PC-3 (cell line): ENCODE data around the gene ZFYVE28. TPM values are rescaled to one million over a fixed set of nuclear protein-coding genes. Genes with fewer than 3 reads are reported as not detected.

ENCODE experiments used
- ATAC-seq: fragments of 200-7000 bp; cut with Tn5 transposase; 2 replicates; pipeline ENCODE4 v1.9.1; 2020; ENCODE audit warnings: mild to moderate bottlenecking, moderate library complexity
- BruUV-seq: library from RNA; stranded (reverse); fragments of 400-500 nt; replicated peaks from 2 replicates; lab custom pipeline; 2021; lab: Mats Ljungman, UMichigan
- CTCF ChIA-PET: fragments of 300-600 bp; sonication (Branson Sonifier 250); formaldehyde crosslinking; loops from one replicate; lab custom pipeline; 2022; ENCODE audit warnings: antibody characterized with exemption; lab: Charles Lee
- POLR2A ChIA-PET: fragments of 300-600 bp; sonication (Branson Sonifier 250); formaldehyde crosslinking; loops from one replicate; lab custom pipeline; 2022; ENCODE audit warnings: antibody characterized with exemption; ENCODE audit not compliant: unreplicated experiment; lab: Charles Lee
- DNase-seq: peaks from one replicate; pipeline ENCODE4 v3.0.0-alpha.2; 2015
- H2AFZ ChIP-seq: fragments of 300-600 bp; sonication (generic); 2 replicates; pipeline ENCODE4 v1.6.0; 2016; ENCODE audit warnings: antibody characterized with exemption, low read length
- H3F3A ChIP-seq: fragments of 300-600 bp; sonication (generic); one replicate; pipeline ENCODE4 v1.6.0; 2017; ENCODE audit warnings: antibody characterized with exemption, low read length, control low read depth, mild to moderate bottlenecking; ENCODE audit not compliant: unreplicated experiment
- H3K27ac ChIP-seq: fragments of 300-600 bp; sonication (generic); 2 replicates; pipeline ENCODE4 v1.5.1; 2016; ENCODE audit warnings: mild to moderate bottlenecking, low read length
- H3K27me3 ChIP-seq: fragments of 300-600 bp; sonication (generic); 2 replicates; pipeline ENCODE4 v1.6.1; 2016; ENCODE audit warnings: low read length, mixed read lengths
- H3K36me3 ChIP-seq: fragments of 300-600 bp; sonication (generic); 2 replicates; pipeline ENCODE4 v1.6.1; 2016; ENCODE audit warnings: low read depth, mixed run types, low read length, mixed read lengths
- H3K4me1 ChIP-seq: fragments of 300-600 bp; sonication (generic); 2 replicates; pipeline ENCODE4 v1.5.1; 2016; ENCODE audit warnings: low read length; ENCODE audit not compliant: insufficient read depth
- H3K4me2 ChIP-seq: fragments of 300-600 bp; sonication (generic); 2 replicates; pipeline ENCODE4 v1.6.0; 2016; ENCODE audit warnings: low read length
- H3K4me3 ChIP-seq: fragments of 300-600 bp; sonication (generic); 2 replicates; pipeline ENCODE4 v1.5.1; 2016; ENCODE audit warnings: mild to moderate bottlenecking, low read length, mixed read lengths
- H3K79me2 ChIP-seq: fragments of 300-600 bp; sonication (generic); 2 replicates; pipeline ENCODE4 v1.6.1; 2017; ENCODE audit warnings: low read length, mixed read lengths
- H3K9ac ChIP-seq: fragments of 300-600 bp; sonication (generic); 2 replicates; pipeline ENCODE4 v1.6.0; 2016; ENCODE audit warnings: mild to moderate bottlenecking, low read length
- H3K9me2 ChIP-seq: fragments of 300-600 bp; sonication (generic); replicated peaks from 2 replicates; pipeline ENCODE4 v1.6.1; 2016; ENCODE audit warnings: mixed run types, low read length, mixed read lengths
- H3K9me3 ChIP-seq: fragments of 300-600 bp; sonication (generic); 2 replicates; pipeline ENCODE4 v1.6.1; 2016; ENCODE audit warnings: low read length, mixed read lengths
- H4K20me1 ChIP-seq: fragments of 300-600 bp; sonication (generic); 2 replicates; pipeline ENCODE4 v1.6.1; 2016; ENCODE audit warnings: low read length, mixed read lengths
- CTCF ChIP-seq: fragments of 300-600 bp; sonication (generic); conservative IDR thresholded peaks from 2 replicates; pipeline ENCODE4 v1.5.1; 2017; ENCODE audit warnings: antibody characterized with exemption, low read depth, mild to moderate bottlenecking, low read length
- EZH2 ChIP-seq: fragments of 300-600 bp; sonication (generic); IDR thresholded peaks from one replicate; pipeline ENCODE4 v1.6.1; 2017; ENCODE audit warnings: antibody characterized with exemption, mild to moderate bottlenecking, low read length; ENCODE audit not compliant: unreplicated experiment
- EZH2phosphoT487 ChIP-seq: fragments of 300-600 bp; sonication (generic); IDR thresholded peaks from 2 replicates; pipeline ENCODE4 v1.6.1; 2018; ENCODE audit warnings: mild to moderate bottlenecking, antibody characterized with exemption, low read length, borderline replicate concordance
- intact Hi-C: fragments of 100-400 bp; cut with micrococcal nuclease; formaldehyde crosslinking; loops from 2 replicates; pipeline ENCODE4 v1.9.0; 2023
- total RNA-seq: library from RNA; depleted of rRNA; stranded (reverse); fragments of >200 nt; gene quantifications from 2 replicates; pipeline ENCODE4 v1.2.3, GENCODE V29; 2014

The ZFYVE28 gene
- total RNA-seq, 1 experiment from 2014 or later = 8.0 TPM

- POLR2A ChIA-PET = no interaction called here
- Histone ChIP-seq H3K9ac (no peak overlapping the region), H3K4me2 (no peak overlapping the region), H3K4me1 (no peaks in the 10 kb centered on the region), H3K36me3 (no peaks in the 10 kb centered on the region), H2AFZ (no peak overlapping the region), H4K20me1 (no peaks in the 10 kb centered on the region), H3K9me3 (no peaks in the 10 kb centered on the region), H3K27ac (no peak overlapping the region), H3K79me2 (no peaks in the 10 kb centered on the region), H3F3A (no peaks in the 10 kb centered on the region), H3K9me2 (no peaks in the 10 kb centered on the region), H3K4me3 (no peak overlapping the region), H3K27me3 (no peaks in the 10 kb centered on the region)
- no TSS peak for BruUV-seq
- CTCF ChIA-PET = no interaction called here
- ATAC-seq (no peak), DNase-seq (no peak)
- TF ChIP-seq EZH2phosphoT487 = no peak
- no peak for TF ChIP-seq CTCF
- TF ChIP-seq EZH2 = no peak
- intact Hi-C loops = no loop called here
Measured at GRCh38 chr4:2353222-2354107, 65.0 kb downstream of the ZFYVE28 start.

GRCh38 chr4:2352729-2353221 is 65.7 kb downstream of the ZFYVE28 start:
- Histone ChIP-seq H3K4me3 (no peak overlapping the region), H3K9me2 (no peaks in the 10 kb centered on the region), H4K20me1 (no peaks in the 10 kb centered on the region), H3K9me3 (no peaks in the 10 kb centered on the region), H3K9ac (no peak overlapping the region), H3K4me2 (no peak overlapping the region), H2AFZ (no peak overlapping the region), H3K27ac (no peak overlapping the region), H3K27me3 (no peaks in the 10 kb centered on the region), H3K36me3 (no peaks in the 10 kb centered on the region), H3K79me2 (no peaks in the 10 kb centered on the region), H3K4me1 (no peaks in the 10 kb centered on the region), H3F3A (no peaks in the 10 kb centered on the region)
- ChIA-PET POLR2A (no interaction called here), CTCF (no interaction called here)
- ATAC-seq (no peak), DNase-seq (no peak)
- BruUV-seq = no TSS peak
- intact Hi-C loops = no loop called here
- TF ChIP-seq CTCF = no peak
- TF ChIP-seq EZH2phosphoT487 = no peak
- no peak for TF ChIP-seq EZH2

- Histone ChIP-seq H3K79me2 (no peaks in the 10 kb centered on the region), H4K20me1 (no peaks in the 10 kb centered on the region), H2AFZ (no peak overlapping the region), H3F3A (no peaks in the 10 kb centered on the region), H3K27me3 (no peaks in the 10 kb centered on the region), H3K4me3 (no peak overlapping the region), H3K9me2 (no peaks in the 10 kb centered on the region), H3K9ac (no peak overlapping the region), H3K9me3 (no peaks in the 10 kb centered on the region), H3K4me1 (no peaks in the 10 kb centered on the region), H3K36me3 (no peaks in the 10 kb centered on the region), H3K4me2 (no peak overlapping the region), H3K27ac (no peak overlapping the region)
- intact Hi-C loops = no loop called here
- TF ChIP-seq EZH2 (no peak), EZH2phosphoT487 (no peak), CTCF (no peak)
- ChIA-PET POLR2A (no interaction called here), CTCF (no interaction called here)
- BruUV-seq = no TSS peak
- DNase-seq (no peak), ATAC-seq (no peak)
Measured at GRCh38 chr4:2352171-2352570, 66.3 kb downstream of the ZFYVE28 start.
